Mesothelial cell of epicardium (in vitro differentiated cells): ENCODE measurements around the gene RABL3. TPM values are rescaled to one million over a fixed set of nuclear protein-coding genes. Genes with fewer than 3 reads are reported as not detected.

Source experiments
- DNase-seq, 2 experiments: peaks; one replicate each; pipeline ENCODE4 v3.0.0; 2021; ENCODE audit warnings: low spot score in 2 of 2; ENCODE audit not compliant: unreplicated experiment in 2 of 2
- H3K27ac Mint-ChIP-seq: 2 replicates; pipeline ENCODE4 v1.8.0; 2021; ENCODE audit warnings: mixed read lengths
- H3K27me3 Mint-ChIP-seq: 2 replicates; pipeline ENCODE4 v1.8.0; 2021; ENCODE audit warnings: low read depth, mixed read lengths
- H3K36me3 Mint-ChIP-seq: 2 replicates; pipeline ENCODE4 v1.8.0; 2021; ENCODE audit warnings: mixed read lengths
- H3K4me1 Mint-ChIP-seq: 2 replicates; pipeline ENCODE4 v1.8.0; 2021; ENCODE audit warnings: mixed read lengths
- H3K4me3 Mint-ChIP-seq: 2 replicates; pipeline ENCODE4 v1.8.0; 2021; ENCODE audit warnings: mild to moderate bottlenecking, moderate library complexity, mixed read lengths
- H3K9me3 Mint-ChIP-seq: 2 replicates; pipeline ENCODE4 v1.8.0; 2021; ENCODE audit warnings: mixed read lengths
- CTCF ChIP-seq: fragments of 200-600 bp; sonication (generic); IDR thresholded peaks from one replicate; pipeline ENCODE4 v1.5.0; 2021; ENCODE audit warnings: antibody characterized with exemption; ENCODE audit not compliant: unreplicated experiment
- total RNA-seq: library from RNA; stranded (reverse); gene quantifications from 3 replicates; pipeline ENCODE4 v1.2.1, GENCODE V29; 2021

Gene RABL3
- total RNA-seq, 1 donor from 2014 or later = 19.1 TPM

- Mint-ChIP-seq H3K27ac (no peak overlapping the region), H3K9me3 (no peaks in the 10 kb centered on the region), H3K4me1 (peaks cover 13% of the 10 kb centered on the region), H3K36me3 (no peaks in the 10 kb centered on the region), H3K4me3 (no peak overlapping the region), H3K27me3 (no peaks in the 10 kb centered on the region)
- DNase-seq = no peak
- TF ChIP-seq CTCF = no peak
Measured at GRCh38 chr3:120648290-120648689, 94.0 kb downstream of the RABL3 start.

GRCh38 chr3:120646771-120647432, 95.4 kb downstream of the RABL3 start:
- no peak for TF ChIP-seq CTCF
- no peaks in the 10 kb centered on the region for H3K27me3 Mint-ChIP-seq
- H3K4me3 Mint-ChIP-seq = no peak overlapping the region
- no peaks in the 10 kb centered on the region for H3K9me3 Mint-ChIP-seq
- H3K4me1 Mint-ChIP-seq = peaks cover 13% of the 10 kb centered on the region
- H3K27ac Mint-ChIP-seq = no peak overlapping the region
- no peaks in the 10 kb centered on the region for H3K36me3 Mint-ChIP-seq
- DNase-seq = no peak

GRCh38 chr3:120645083-120645845, 97.1 kb downstream of the RABL3 start:
- DNase-seq = no peak
- H3K27me3 Mint-ChIP-seq = no peaks in the 10 kb centered on the region
- H3K9me3 Mint-ChIP-seq = no peaks in the 10 kb centered on the region
- H3K27ac Mint-ChIP-seq = no peak overlapping the region
- peaks cover 13% of the 10 kb centered on the region for H3K4me1 Mint-ChIP-seq
- H3K36me3 Mint-ChIP-seq = no peaks in the 10 kb centered on the region
- H3K4me3 Mint-ChIP-seq = no peak overlapping the region
- no peak for TF ChIP-seq CTCF

- Mint-ChIP-seq H3K4me1 (peaks cover 13% of the 10 kb centered on the region), H3K36me3 (no peaks in the 10 kb centered on the region), H3K27me3 (peaks cover 4% of the 10 kb centered on the region), H3K27ac (no peak overlapping the region), H3K4me3 (no peak overlapping the region), H3K9me3 (peaks cover 4% of the 10 kb centered on the region)
- no peak for DNase-seq
- no peak for TF ChIP-seq CTCF
Measured at GRCh38 chr3:120642368-120642948, 99.9 kb downstream of the RABL3 start.

- DNase-seq = no peak
- peaks cover 13% of the 10 kb centered on the region for H3K4me1 Mint-ChIP-seq
- peaks cover 4% of the 10 kb centered on the region for H3K9me3 Mint-ChIP-seq
- H3K4me3 Mint-ChIP-seq = no peak overlapping the region
- H3K27me3 Mint-ChIP-seq = peaks cover 4% of the 10 kb centered on the region
- TF ChIP-seq CTCF = no peak
- no peaks in the 10 kb centered on the region for H3K36me3 Mint-ChIP-seq
- H3K27ac Mint-ChIP-seq = no peak overlapping the region
Measured at GRCh38 chr3:120641696-120642246, 100.5 kb downstream of the RABL3 start.
